ENCODE results near the gene TMEM170B. TPM values are rescaled to one million over a fixed set of nuclear protein-coding genes. Genes with fewer than 3 reads are reported as not detected.
A peak's percentile ranks its signal among the peaks of the same experiment; 100 is the strongest.

The TMEM170B gene
- total and polyA plus RNA-seq, 2 of the 8 experiments (the other 6 are each of a cell fraction or from before 2014, with no cell fraction given) = 0.80 to 4.3 TPM

- H2BK15ac ChIP-seq (ENCODE audit: low read length) = no peak overlapping the region
- H3K27ac ChIP-seq (ENCODE audit: low read depth, low read length) = no peak overlapping the region
- H3K23ac ChIP-seq (ENCODE audit: insufficient read length) = no peak overlapping the region
- H2BK5ac ChIP-seq (ENCODE audit: low read depth, low read length) = no peak overlapping the region
- H2BK20ac ChIP-seq (ENCODE audit: low read length) = 0 out of 2 replicates have a peak overlapping the region, but pooled peaks have one; percentile 9
- no peak overlapping the region for H3K4ac ChIP-seq (replicated peaks; ENCODE audit: insufficient read length, low read depth, low read length)
- H3K23me2 ChIP-seq (ENCODE audit: low read depth, low read length) = peaks cover 4% of the 10 kb centered on the region; the same call in 1 of the 2 replicates
- peaks cover 0 to 4% (median 2%) of the 10 kb centered on the region in 4 experiments; a peak in 2 of 7 replicates for H3K4me1 ChIP-seq (replicated peaks in 1 of 4; ENCODE audit: control insufficient read depth in 3 of 4, insufficient read depth in 4 of 4, low read length in 3 of 4)
- H3K9ac ChIP-seq (replicated peaks in 1 of 4; ENCODE audit: extremely low read depth in 1 of 4, low read depth in 3 of 4, low read length in 3 of 4) = no peak overlapping the region
- no peak overlapping the region for H3K4me3 ChIP-seq (ENCODE audit: extremely low read depth in 1 of 4, insufficient read depth in 2 of 4, low read depth in 3 of 4, low read length in 4 of 4)
- no peak overlapping the region for H3K14ac ChIP-seq (ENCODE audit: insufficient read length)
- no peak overlapping the region for H3K18ac ChIP-seq (ENCODE audit: extremely low read depth, low read length)
- WGBS, 2 experiments (ENCODE audit: extremely low coverage in 1 of 2, insufficient coverage in 1 of 2, insufficient read length in 1 of 2, insufficient replicate concordance in 2 of 2, low coverage in 1 of 2, low lambda C conversion rate in 2 of 2, missing lambda C conversion rate in 1 of 2) = 52% methylated on average over 12 of the region's 12 CpGs; no CpG with 5 or more reads in 1 of the 2 experiments
- no peaks in the 10 kb centered on the region for H3K79me1 ChIP-seq (ENCODE audit: low read depth, low read length)
- H4K8ac ChIP-seq (ENCODE audit: extremely low read depth, insufficient read depth, low read length) = no peak overlapping the region
- H2BK120ac ChIP-seq (replicated peaks; ENCODE audit: low read depth, low read length) = no peak overlapping the region
- H4K5ac ChIP-seq (ENCODE audit: insufficient read length, low read depth, low read length) = no peak overlapping the region
- no peak overlapping the region for H3K56ac ChIP-seq (replicated peaks; ENCODE audit: insufficient read length, low read depth, low read length)
- H2AFZ ChIP-seq (ENCODE audit: low read length) = no peak overlapping the region
- H3K4me2 ChIP-seq (ENCODE audit: insufficient read depth in 1 of 2, low read depth in 2 of 2, low read length in 2 of 2) = no peak overlapping the region
- H2BK12ac ChIP-seq (ENCODE audit: low read depth, low read length) = no peak overlapping the region
- CTCF ChIA-PET (ENCODE audit: partially characterized antibody) = interaction anchor here (0.6 to 7.2 kb wide), 103 partner anchors 11 to 605 kb away, joined by 3 to 82 read pairs (median 5); partner anchors contain the start of gene NEDD9
- no peaks in the 10 kb centered on the region; a peak in 1 of 4 replicates for H3K9me3 ChIP-seq (ENCODE audit: insufficient read depth in 2 of 2, low read depth in 1 of 2, low read length in 1 of 2)
- POLR2A ChIA-PET (ENCODE audit: partially characterized antibody) = interaction anchor here (0.9 kb wide), 1 partner anchor 353 kb away, joined by 3 read pairs; no protein-coding TSS in a partner anchor
- H3K79me2 ChIP-seq (ENCODE audit: control insufficient read depth in 1 of 2, insufficient read depth in 2 of 2, low read length in 2 of 2) = no peaks in the 10 kb centered on the region
- FAIRE-seq (no peak), DNase-seq (ENCODE audit: low read depth in 1 of 2, low spot score in 2 of 2) (peak; percentile 10 to 62)
- peaks cover 0 to 2% of the 10 kb centered on the region in 2 experiments for H4K20me1 ChIP-seq (replicated peaks in 1 of 2; ENCODE audit: control insufficient read depth in 1 of 2, insufficient read depth in 2 of 2, low read length in 2 of 2)
- no peaks in the 10 kb centered on the region; a peak in 1 of 8 replicates for H3K36me3 ChIP-seq (ENCODE audit: control insufficient read depth in 2 of 4, insufficient read depth in 4 of 4, low read length in 3 of 4)
- H3K27me3 ChIP-seq (replicated peaks in 1 of 4; ENCODE audit: control insufficient read depth in 3 of 4, extremely low read depth in 1 of 4, insufficient read depth in 3 of 4, low read length in 3 of 4) = no peaks in the 10 kb centered on the region
- no peak overlapping the region for H4K91ac ChIP-seq (replicated peaks; ENCODE audit: insufficient read length, low read length)
- no peak overlapping the region for H2AK5ac ChIP-seq (ENCODE audit: low read depth, low read length)
- TF ChIP-seq RAD21 (IDR thresholded peaks at IDR 0.05 in 1 of 2, conservative IDR thresholded peaks at IDR 0.05 in 1 of 2; ENCODE audit: low read depth in 2 of 2, low read length in 2 of 2) = peak; percentile 98
- no peak for TF ChIP-seq NRF1 (IDR thresholded peaks at IDR 0.05; ENCODE audit: low read depth, low read length)
- TF ChIP-seq TAF1 (IDR thresholded peaks at IDR 0.05; ENCODE audit: low read depth, low read length) = no peak
- no peak for TF ChIP-seq RNF2 (IDR thresholded peaks at IDR 0.05; ENCODE audit: borderline replicate concordance, low read depth, low read length, missing control alignments, poor library complexity, severe bottlenecking)
- no peak for TF ChIP-seq ATF2 (IDR thresholded peaks at IDR 0.05; ENCODE audit: low read length)
Measured at GRCh38 chr6:11496152-11497060, 41.1 kb upstream of the TMEM170B start.
